ENCODE measurements around the gene BTNL3.

DNA sequence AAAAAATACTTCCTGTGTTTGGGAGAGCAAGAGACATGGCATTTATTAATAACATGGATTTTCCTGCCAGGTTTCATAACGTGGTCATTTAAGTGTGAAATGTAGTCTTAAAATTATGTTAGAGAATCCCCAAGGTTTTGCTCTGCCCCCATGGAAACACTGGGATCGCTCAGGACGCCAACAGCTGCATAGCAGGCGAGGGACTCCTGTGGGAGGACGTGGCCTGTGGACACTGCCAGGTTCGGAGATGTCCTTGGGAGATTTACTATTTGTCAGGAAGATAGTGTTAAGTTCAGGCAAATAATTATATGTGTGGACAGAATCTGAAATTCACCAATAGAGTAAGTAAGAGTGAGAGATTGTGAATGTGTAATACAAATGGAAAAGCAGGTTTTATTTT lies 52.4 kb downstream of the BTNL3 start:
- TF ChIP-seq, protein P1, sequence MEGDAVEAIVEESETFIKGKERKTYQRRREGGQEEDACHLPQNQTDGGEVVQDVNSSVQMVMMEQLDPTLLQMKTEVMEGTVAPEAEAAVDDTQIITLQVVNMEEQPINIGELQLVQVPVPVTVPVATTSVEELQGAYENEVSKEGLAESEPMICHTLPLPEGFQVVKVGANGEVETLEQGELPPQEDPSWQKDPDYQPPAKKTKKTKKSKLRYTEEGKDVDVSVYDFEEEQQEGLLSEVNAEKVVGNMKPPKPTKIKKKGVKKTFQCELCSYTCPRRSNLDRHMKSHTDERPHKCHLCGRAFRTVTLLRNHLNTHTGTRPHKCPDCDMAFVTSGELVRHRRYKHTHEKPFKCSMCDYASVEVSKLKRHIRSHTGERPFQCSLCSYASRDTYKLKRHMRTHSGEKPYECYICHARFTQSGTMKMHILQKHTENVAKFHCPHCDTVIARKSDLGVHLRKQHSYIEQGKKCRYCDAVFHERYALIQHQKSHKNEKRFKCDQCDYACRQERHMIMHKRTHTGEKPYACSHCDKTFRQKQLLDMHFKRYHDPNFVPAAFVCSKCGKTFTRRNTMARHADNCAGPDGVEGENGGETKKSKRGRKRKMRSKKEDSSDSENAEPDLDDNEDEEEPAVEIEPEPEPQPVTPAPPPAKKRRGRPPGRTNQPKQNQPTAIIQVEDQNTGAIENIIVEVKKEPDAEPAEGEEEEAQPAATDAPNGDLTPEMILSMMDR (IDR thresholded peaks at IDR 0.05) = no peak
- TF ChIP-seq POLR2A (IDR thresholded peaks at IDR 0.05) = no peak

Measured in testis (tissue), 2 donors.